ENCODE data around the gene ZNF8. TPM values are rescaled to one million over a fixed set of nuclear protein-coding genes. Genes with fewer than 3 reads are reported as not detected.

ZNF8 gene
- total RNA-seq, 2 donors from 2014 or later: 3.4 to 3.8 TPM

DNA sequence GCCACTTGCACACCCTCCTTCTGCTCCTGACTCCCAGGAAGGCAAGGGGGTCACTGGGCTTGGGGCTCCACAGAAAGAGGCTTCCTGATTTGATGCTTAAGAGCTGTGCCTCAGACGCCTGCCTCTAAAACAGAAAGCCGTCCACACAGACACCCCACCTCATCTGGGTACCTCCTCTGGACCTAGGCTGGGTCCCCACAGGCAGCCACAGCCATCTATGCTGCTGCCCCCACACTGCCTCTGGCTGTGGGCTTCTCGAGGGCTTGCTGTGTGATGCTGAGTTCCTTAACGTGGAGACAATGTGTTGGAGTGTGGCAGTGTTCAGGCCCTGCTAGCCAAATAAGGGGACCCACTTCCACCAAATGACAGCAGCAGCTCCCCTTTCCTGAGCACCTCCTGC, 39.5 kb downstream of the ZNF8 start:
- DNase-seq: no peak
- H3K27ac ChIP-seq: no peak overlapping the region
- intact Hi-C loops (cut with DNase I): no loop called here
- no peaks in the 10 kb centered on the region for H3K36me3 ChIP-seq
- no peak overlapping the region for H3K4me3 ChIP-seq
- no peaks in the 10 kb centered on the region for H3K27me3 ChIP-seq
- no peak overlapping the region for H3K9ac ChIP-seq (ENCODE audit: low read depth in 2 of 2, low read length in 2 of 2)
- no peaks in the 10 kb centered on the region for H3K4me1 ChIP-seq
- TF ChIP-seq CTCF (IDR thresholded peaks at IDR 0.05): no peak
- no peaks in the 10 kb centered on the region for H3K9me3 ChIP-seq

GRCh38 chr19:58319241-58319640, 40.5 kb downstream of the ZNF8 start:
- H3K27ac ChIP-seq: no peak overlapping the region

GRCh38 chr19:58325311-58326022, 46.7 kb downstream of the ZNF8 start:
- H3K9ac ChIP-seq (ENCODE audit: low read depth in 2 of 2, low read length in 2 of 2): no peak overlapping the region

More at GRCh38 chr19:58319241-58319640, 40.5 kb downstream of the ZNF8 start:
- TF ChIP-seq CTCF (IDR thresholded peaks at IDR 0.05): no peak
- no peak for DNase-seq
- Histone ChIP-seq H3K27me3 (no peaks in the 10 kb centered on the region), H3K9me3 (no peaks in the 10 kb centered on the region), H3K4me3 (no peak overlapping the region), H3K9ac (ENCODE audit: low read depth in 2 of 2, low read length in 2 of 2) (no peak overlapping the region), H3K4me1 (no peaks in the 10 kb centered on the region), H3K36me3 (no peaks in the 10 kb centered on the region)
- intact Hi-C loops (cut with DNase I): no loop called here

DNA sequence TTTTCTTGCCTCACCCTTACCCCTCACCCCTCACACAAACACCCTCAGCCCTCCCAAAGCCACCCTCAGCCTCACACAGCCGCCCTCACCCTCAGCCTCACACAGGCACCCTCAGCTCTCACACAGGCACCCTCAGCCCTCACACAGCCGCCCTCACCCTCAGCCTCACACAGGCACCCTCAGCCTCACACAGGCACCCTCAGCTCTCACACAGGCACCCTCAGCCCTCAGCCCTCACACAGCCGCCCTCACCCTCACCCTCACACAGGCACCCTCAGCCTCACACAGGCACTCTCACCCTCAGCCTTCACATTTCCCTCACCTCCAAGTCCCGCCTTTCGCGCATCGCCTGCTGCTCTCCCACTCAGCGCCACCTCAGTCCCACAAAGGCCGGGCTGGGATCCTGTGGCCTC, 47.8 kb downstream of the ZNF8 start:
- H3K27ac ChIP-seq: peak overlapping the region; percentile 94
- H3K36me3 ChIP-seq: no peaks in the 10 kb centered on the region
- H3K4me3 ChIP-seq: peak overlapping the region; percentile 84
- peaks cover 12% of the 10 kb centered on the region for H3K4me1 ChIP-seq
- H3K9me3 ChIP-seq: no peaks in the 10 kb centered on the region
- DNase-seq: no peak
- intact Hi-C loops (cut with DNase I): no loop called here
- H3K27me3 ChIP-seq: no peaks in the 10 kb centered on the region
- no peak for TF ChIP-seq CTCF (IDR thresholded peaks at IDR 0.05)
- H3K9ac ChIP-seq (ENCODE audit: low read depth in 2 of 2, low read length in 2 of 2): peak overlapping the region; percentile 58 to 95

More at GRCh38 chr19:58325311-58326022, 46.7 kb downstream of the ZNF8 start:
- Histone ChIP-seq H3K4me1 (peaks cover 12% of the 10 kb centered on the region), H3K4me3 (no peak overlapping the region), H3K36me3 (no peaks in the 10 kb centered on the region), H3K27ac (no peak overlapping the region), H3K27me3 (no peaks in the 10 kb centered on the region), H3K9me3 (no peaks in the 10 kb centered on the region)
- DNase-seq: no peak
- intact Hi-C loops (cut with DNase I): no loop called here
- TF ChIP-seq CTCF (IDR thresholded peaks at IDR 0.05): no peak

DNA sequence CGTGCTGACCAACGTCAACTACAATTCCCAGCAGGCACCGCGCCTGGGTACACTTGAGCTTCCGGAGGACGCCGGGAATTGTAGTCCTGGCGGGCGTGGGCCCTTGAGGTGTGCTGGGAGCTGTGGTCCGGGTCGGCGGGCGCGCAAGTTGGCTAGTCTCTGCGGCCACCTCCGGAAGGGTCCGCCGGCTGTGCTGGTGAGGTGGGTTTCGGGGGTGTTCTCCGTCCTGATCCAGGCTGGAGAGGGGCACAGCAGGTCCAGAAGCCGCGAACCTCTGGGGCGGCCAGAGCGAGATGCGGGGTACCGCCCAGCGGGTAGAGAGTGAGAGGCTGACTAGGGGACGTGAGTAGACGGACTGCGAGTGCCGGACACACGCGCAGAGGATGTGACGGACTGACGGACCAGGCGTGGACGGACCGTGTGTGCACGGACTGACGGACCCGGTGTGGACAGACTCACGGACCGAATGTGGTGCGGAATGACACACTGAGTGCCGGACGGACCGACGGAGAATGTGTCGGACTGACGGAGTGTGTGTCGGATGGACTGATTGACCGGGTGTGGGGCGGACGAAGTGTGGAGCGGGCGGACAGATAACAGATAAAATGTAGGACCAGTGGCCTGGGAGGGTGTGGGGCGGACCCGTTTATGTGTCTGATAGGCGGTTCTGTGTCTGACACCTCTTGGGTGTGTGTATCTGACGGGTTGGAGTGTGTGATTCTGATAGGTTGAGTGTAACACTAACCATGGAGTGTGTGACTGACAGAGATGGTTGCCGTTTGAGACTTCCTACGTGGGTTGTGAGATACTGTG, 48.4 kb downstream of the ZNF8 start, which contains the start of gene ZSCAN22:
Gene ZSCAN22, plus strand, starts transcription at position 81 of the 813 bp plus-strand sequence. CDS start 7,809 bp downstream, outside the sequence.
- Histone ChIP-seq H3K27me3 (no peaks in the 10 kb centered on the region), H3K4me1 (peaks cover 12% of the 10 kb centered on the region), H3K4me3 (peak within 1 kb of the TSS; percentile 84), H3K27ac (peak within 1 kb of the TSS; percentile 94), H3K9me3 (no peaks in the 10 kb centered on the region), H3K36me3 (no peaks in the 10 kb centered on the region), H3K9ac (ENCODE audit: low read depth in 2 of 2, low read length in 2 of 2) (peak within 1 kb of the TSS; percentile 66 to 95)
- peak; percentile 98 for DNase-seq
- intact Hi-C loops (cut with DNase I): no loop called here
- TF ChIP-seq CTCF (IDR thresholded peaks at IDR 0.05): no peak
